GM21526 (cell line): Measurements from ENCODE around the gene ANO9.
A peak's percentile ranks its signal among the peaks of the same experiment; 100 is the strongest.

Experiments
- ATAC-seq: cut with Tn5 transposase; IDR thresholded peaks from one replicate; pipeline ENCODE4 v1.9.1; 2021; ENCODE audit warnings: moderate library complexity; ENCODE audit not compliant: unreplicated experiment, low FRiP score

ANO9 gene

GRCh38 chr11:454043-454442 lies 12.2 kb upstream of the ANO9 start:
- ATAC-seq: no peak

DNA sequence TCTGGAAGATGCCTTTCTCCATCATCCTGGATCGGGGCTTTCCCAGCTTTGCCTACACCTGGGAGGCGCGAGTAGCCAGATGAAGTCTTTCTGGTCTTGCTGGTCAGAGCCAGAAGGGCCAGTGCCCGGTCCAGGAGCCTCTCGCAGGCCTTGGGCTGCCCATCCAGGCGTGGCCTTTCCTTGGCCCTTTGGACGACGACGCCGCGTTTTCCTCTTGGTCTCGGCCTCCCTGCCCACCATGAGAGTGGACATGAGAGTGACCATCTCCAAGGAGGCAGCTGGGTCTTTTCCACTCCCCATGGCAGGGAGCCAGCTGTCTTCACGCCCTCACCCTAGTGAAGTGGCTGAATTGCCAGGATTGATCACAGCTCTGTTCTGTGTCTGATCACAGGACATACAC lies 11.8 kb upstream of the ANO9 start:
- ATAC-seq: no peak

DNA sequence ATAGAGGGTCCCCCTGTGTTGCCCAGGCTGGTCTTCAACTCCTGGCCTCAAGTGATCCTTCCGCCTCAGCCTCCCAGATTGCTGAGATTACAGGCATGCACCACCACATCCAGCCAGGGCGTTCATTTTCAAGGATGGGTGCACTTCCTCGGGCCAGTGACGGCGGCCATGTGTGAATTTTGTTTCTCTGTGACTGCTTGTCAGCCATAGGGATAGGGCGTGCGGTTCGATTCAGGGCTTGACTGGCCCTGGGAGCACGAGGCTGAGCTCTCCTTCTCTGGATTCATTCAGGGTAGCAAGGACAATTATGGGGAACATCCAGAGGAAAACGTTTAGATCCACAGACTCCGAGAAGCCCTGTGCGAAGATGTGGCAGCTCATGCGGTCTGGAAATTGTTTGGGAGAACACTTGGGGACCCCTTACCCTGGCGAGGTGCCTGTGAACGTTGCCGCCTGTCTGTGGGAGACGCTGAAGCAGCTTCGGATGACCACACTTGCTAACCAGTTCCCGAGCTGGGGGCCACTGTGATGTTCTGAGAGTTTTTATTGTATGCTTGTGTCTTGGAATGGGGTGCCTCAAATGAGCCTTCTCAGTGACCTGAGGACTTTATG lies 11.2 kb upstream of the ANO9 start:
- ATAC-seq: no peak

- no peak for ATAC-seq
Measured at GRCh38 chr11:452203-452744, 10.5 kb upstream of the ANO9 start.

DNA sequence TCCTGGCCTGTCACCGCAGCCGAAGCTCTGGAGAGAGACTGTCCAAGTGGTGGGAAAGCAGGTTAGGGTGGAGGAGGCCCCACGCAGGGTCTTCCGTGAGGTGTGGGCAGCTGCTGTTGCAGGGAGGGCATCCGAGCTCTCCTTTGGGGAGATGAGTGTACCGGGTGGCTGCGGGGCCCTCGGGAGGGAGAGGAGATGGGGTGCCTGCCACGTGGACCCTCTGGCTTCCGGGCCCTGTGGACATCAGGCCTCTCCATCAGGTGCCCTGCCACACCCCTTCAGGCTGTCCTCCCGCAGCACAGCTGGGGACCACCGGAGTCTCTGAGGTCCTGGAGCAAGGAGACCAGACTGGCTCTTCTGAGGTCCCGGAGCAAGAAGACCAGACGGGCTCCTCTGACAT lies 9.9 kb upstream of the ANO9 start:
- no peak for ATAC-seq

DNA sequence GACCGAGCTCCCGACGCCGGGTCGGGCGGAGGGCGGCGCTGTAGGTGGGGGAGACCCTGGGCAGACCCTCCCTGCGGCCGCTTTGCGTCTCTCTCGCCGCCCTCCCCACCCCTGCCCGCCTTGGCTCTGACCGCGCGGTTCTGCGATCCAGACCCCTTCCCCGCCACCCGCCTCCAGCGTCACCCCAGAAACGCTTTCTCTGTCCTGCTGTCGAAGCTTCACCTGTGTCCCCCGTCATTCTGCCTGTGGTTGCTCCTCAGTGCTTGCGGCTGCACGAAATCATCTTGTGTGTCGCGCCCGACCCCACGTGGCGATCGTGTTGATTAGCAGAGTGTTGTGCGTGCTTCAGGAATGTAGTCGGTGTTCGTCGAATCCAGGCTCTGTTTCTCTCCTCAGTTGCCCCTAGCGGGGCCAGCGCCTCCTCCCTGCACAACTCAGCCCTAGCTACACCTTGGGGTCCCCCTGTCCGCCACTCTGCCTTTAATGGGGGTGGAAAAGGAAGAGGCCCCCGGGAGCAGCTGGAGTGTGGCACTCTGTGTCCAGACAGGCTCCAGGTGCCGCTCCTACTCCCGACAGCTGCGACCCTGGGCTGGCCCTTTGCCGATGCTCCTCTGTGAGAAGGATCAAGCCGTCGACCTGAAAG lies 9.1 kb upstream of the ANO9 start:
- ATAC-seq: no peak

GRCh38 chr11:449889-450808 lies 8.3 kb upstream of the ANO9 start, which contains the start of gene PTDSS2:
PTDSS2 (plus strand) TSS chr11:450279; CDS start chr11:450456, 177 bp downstream.
- peak; percentile 68 for ATAC-seq

DNA sequence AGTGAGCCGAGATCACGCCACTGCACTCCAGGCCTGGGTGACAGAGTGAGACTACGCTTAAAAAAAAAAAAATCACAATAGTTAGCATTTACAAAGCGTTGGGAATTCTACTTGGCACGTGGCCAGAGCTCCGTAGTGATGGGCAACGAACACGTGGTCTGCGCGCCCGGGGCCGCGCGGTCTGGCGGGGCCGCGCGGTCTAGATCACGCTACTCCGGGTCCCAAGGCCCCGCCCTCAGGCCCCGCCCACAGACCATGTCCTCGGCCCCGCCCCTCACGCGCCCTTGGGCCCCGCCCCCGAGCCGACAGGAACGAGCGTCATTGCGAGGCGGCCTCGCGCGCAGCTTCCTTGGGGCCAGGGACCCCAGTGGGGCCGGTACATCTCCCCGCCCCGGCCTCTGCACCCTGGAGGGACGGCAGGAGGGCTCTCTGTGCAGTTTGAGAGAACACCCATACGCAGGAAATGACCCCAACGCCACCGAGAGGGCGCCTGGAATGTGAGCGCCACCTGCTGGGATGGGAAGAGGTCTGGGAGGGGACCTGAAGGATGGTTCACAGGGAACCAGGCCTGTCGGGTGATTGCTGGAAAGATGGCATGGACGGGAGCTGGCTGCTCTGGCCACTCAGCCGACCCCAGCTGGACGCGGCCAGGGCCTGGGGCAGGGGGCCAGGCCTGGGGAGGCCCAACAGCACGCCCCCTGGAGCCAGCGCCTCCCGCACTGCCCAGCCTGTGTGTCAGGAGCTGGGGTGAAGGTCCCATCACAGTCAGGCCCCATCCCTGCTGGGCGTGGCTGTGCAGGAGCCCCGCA lies 6.3 kb upstream of the ANO9 start:
- ATAC-seq: peak; percentile 44

DNA sequence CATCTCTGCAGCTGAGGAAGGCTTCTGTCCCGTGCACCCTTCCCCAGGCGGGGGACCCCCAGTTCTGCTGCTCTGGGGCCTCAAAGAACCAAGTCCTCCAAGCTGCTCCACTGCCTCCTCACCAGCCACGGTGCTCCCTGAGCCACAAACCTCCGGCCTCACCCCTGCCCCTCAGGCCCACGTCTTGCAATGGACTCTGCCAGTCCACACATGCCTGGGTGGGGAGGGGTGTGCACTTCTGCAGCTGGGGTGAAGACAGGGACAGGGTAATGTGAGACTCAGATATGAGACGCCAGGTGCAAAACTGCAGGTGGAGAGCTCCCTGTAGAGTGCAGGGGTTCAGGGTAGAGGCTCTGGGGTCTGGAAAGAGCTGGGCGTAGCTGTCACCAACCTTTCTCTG lies 5.1 kb upstream of the ANO9 start:
- no peak for ATAC-seq

DNA sequence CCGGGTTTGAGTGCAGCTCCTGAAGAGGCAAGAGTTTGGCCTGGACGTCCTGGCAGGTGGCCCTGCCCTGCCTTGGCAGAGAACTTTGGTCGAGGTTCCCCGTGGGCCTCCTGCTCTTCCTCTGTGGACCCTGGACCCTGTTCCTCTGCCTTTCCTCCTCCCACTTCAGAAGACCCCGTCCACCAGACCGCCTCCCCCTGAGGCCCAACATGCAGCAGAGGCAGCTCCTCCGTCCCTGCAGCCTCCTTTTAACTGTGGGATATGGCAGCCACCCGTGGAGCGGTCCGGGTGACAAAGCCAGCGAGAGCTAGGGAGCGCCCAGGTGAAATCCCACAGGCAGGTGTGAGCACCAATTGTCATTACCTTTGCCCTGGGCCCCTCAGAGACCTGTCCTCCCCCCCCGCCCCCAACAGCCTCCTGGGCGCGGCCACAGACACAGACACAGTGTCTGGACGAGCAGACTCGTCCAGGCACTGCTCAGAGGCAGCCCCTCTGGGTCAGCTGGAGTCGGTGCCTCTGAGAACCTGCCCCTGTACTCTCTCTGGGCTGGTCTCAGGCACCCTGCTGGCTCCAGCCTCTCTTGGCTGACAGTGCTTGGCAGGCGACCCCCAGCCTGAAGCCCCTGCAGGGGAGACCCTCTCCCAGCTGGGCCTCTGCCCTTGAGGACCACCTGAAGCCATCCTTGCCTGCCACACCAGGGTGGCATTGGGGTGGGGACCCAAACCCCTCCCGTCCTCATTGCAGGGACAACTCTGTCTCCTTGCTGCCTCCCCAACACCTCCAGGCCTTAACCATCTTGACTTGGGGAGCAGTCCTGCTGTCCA lies 4.2 kb upstream of the ANO9 start:
- no peak for ATAC-seq

GRCh38 chr11:444396-445144 lies 2.8 kb upstream of the ANO9 start:
- ATAC-seq: no peak

- ATAC-seq: no peak
Measured at GRCh38 chr11:443542-444199, 1.9 kb upstream of the ANO9 start.

DNA sequence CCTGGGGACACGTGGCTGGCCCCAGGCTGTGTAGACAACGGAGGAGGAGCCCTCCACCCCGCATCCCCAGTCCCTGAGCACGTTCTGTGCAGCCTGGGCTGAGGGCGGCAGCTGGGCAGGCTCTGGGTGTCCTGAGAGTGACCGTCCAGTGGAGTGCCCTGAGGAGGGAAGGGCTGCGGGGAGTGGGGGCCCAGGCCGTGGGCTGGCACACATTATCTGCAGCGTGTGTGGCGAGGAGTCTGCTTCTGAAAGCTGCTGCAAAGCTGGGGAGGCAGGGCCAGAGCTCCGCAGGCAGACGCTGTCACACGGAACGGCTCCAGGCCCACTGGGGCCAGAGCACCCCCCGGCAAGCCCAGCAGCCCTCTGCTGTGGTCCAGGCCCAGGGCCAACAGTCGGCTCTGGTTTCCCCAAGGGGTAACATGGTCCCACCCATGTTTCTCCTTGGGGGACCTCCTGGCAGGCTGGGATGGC lies 835 bp upstream of the ANO9 start:
- no peak for ATAC-seq

GRCh38 chr11:441043-441417 lies 781 bp downstream of the ANO9 start:
- ATAC-seq: no peak

GRCh38 chr11:440065-441042 lies 1.5 kb downstream of the ANO9 start:
- ATAC-seq: no peak

- no peak for ATAC-seq
Measured at GRCh38 chr11:439315-440064, 2.3 kb downstream of the ANO9 start.
